Stimulated activated CD8-positive, alpha-beta memory T cell treated with anti-CD3 and anti-CD28 coated beads, Interleukin-15, amount 100 ng/mL, for 1 hour (primary cell): ENCODE results near the gene RAB6D.
"Not testable (repeated sequence)": the region's sequence is repeated elsewhere in the genome, so short reads cannot be mapped to it uniquely, and the experiment has no call there.

ENCODE experiments used
- DNase-seq: peaks from one replicate; pipeline ENCODE4 v3.0.0-alpha.2; 2020; ENCODE audit warnings: low read depth

RAB6D gene

GRCh38 chr2:131365452-131365851 lies 1.5 kb upstream of the RAB6D start:
- no peak for DNase-seq

GRCh38 chr2:131363213-131363612 lies 755 bp downstream of the RAB6D start:
- DNase-seq = not testable (repeated sequence)

- not testable (repeated sequence) for DNase-seq
These were observed 2.2 kb downstream of the RAB6D start for GRCh38 chr2:131361773-131362172.

GRCh38 chr2:131353167-131353697 lies 10.7 kb downstream of the RAB6D start:
- DNase-seq = not testable (repeated sequence)

- DNase-seq = no peak
These were observed 14.9 kb downstream of the RAB6D start for GRCh38 chr2:131349021-131349420.

GRCh38 chr2:131347035-131347434 lies 16.9 kb downstream of the RAB6D start:
- not testable (repeated sequence) for DNase-seq

- not testable (repeated sequence) for DNase-seq
These were observed 24.7 kb downstream of the RAB6D start for GRCh38 chr2:131339307-131339706.

GRCh38 chr2:131335319-131335718 lies 28.6 kb downstream of the RAB6D start:
- DNase-seq = not testable (repeated sequence)

- DNase-seq = not testable (repeated sequence)
These were observed 31.3 kb downstream of the RAB6D start for GRCh38 chr2:131332709-131333108.

GRCh38 chr2:131331000-131331399 lies 33.0 kb downstream of the RAB6D start:
- DNase-seq = not testable (repeated sequence)

- DNase-seq = no peak
These were observed 41.8 kb downstream of the RAB6D start for GRCh38 chr2:131322209-131322608.

GRCh38 chr2:131321344-131321743 lies 42.6 kb downstream of the RAB6D start:
- not testable (repeated sequence) for DNase-seq

- DNase-seq = not testable (repeated sequence)
These were observed 53.0 kb downstream of the RAB6D start for GRCh38 chr2:131311001-131311400.
